ENCODE data around the gene ZDHHC11B.

The ZDHHC11B gene

GRCh38 chr5:662751-663435 is 121.6 kb downstream of the ZDHHC11B start:
- Histone ChIP-seq H3K9me3 (ENCODE audit: severe bottlenecking) (no peaks in the 10 kb centered on the region), H3K4me3 (ENCODE audit: low read depth, low read length) (no peak overlapping the region), H3K27ac (no peak overlapping the region), H3K27me3 (ENCODE audit: insufficient read depth, low read depth, severe bottlenecking) (no peaks in the 10 kb centered on the region), H3K36me3 (peaks cover 82% of the 10 kb centered on the region)
- DNase-seq, result no peak
- no peak for TF ChIP-seq CTCF (IDR thresholded peaks at IDR 0.05; ENCODE audit: low read depth, low read length)

GRCh38 chr5:661891-662750 is 122.4 kb downstream of the ZDHHC11B start:
- Histone ChIP-seq H3K36me3 (peaks cover 86% of the 10 kb centered on the region), H3K9me3 (ENCODE audit: severe bottlenecking) (no peaks in the 10 kb centered on the region), H3K27ac (no peak overlapping the region), H3K4me3 (ENCODE audit: low read depth, low read length) (no peak overlapping the region), H3K27me3 (ENCODE audit: insufficient read depth, low read depth, severe bottlenecking) (no peaks in the 10 kb centered on the region)
- no peak for DNase-seq
- no peak for TF ChIP-seq CTCF (IDR thresholded peaks at IDR 0.05; ENCODE audit: low read depth, low read length)

- TF ChIP-seq CTCF (IDR thresholded peaks at IDR 0.05; ENCODE audit: low read depth, low read length), result no peak
- no peak for DNase-seq
- H3K36me3 ChIP-seq, result peaks cover 81% of the 10 kb centered on the region
Measured at GRCh38 chr5:660491-661030, 124.0 kb downstream of the ZDHHC11B start.

More at GRCh38 chr5:660491-661030, 124.0 kb downstream of the ZDHHC11B start:
- Histone ChIP-seq H3K27me3 (ENCODE audit: insufficient read depth, low read depth, severe bottlenecking) (no peaks in the 10 kb centered on the region), H3K27ac (no peak overlapping the region), H3K4me3 (ENCODE audit: low read depth, low read length) (no peak overlapping the region), H3K9me3 (ENCODE audit: severe bottlenecking) (no peaks in the 10 kb centered on the region)

Measured in WERI-Rb-1 (cell line).